Kidney (tissue), 14 donors: ENCODE data around the gene SPINK2. TPM values are rescaled to one million over a fixed set of nuclear protein-coding genes. Genes with fewer than 3 reads are reported as not detected.

Experiments
- DNase-seq, 5 donors: peaks; one replicate each; pipeline ENCODE4 v3.0.0-alpha.2; 2013 to 2020
- FAIRE-seq: peaks from 2 replicates; lab custom pipeline; 2012; peaks lifted over from hg19 to GRCh38; lab: Jason Lieb, UNC
- H3K27ac ChIP-seq, 2 donors: one replicate each; pipeline ENCODE4 v1.7.0; 2013; ENCODE audit warnings: low read depth in 2 of 2, low read length in 2 of 2, inconsistent platforms in 1 of 2
- H3K27me3 ChIP-seq: one replicate; pipeline ENCODE4 v1.7.1; 2013; ENCODE audit warnings: low read length, inconsistent platforms; ENCODE audit not compliant: control insufficient read depth, insufficient read depth
- H3K36me3 ChIP-seq, 3 donors: one replicate each; pipeline versions ENCODE4 v1.7.0 to v1.7.1; 2013; ENCODE audit warnings: low read length in 3 of 3, control low read depth in 1 of 3, inconsistent platforms in 1 of 3; ENCODE audit not compliant: insufficient read depth in 3 of 3, control insufficient read depth in 2 of 3
- H3K4me1 ChIP-seq, 3 donors: one replicate each; pipeline versions ENCODE4 v1.7.0 to v1.7.1; 2013; ENCODE audit warnings: low read length in 3 of 3, inconsistent platforms in 1 of 3, low read depth in 1 of 3; ENCODE audit not compliant: control insufficient read depth in 2 of 3, insufficient read depth in 2 of 3
- H3K4me3 ChIP-seq, 3 donors: one replicate each; pipeline versions ENCODE4 v1.7.0 to v1.8.1; 2013; ENCODE audit warnings: low read length in 3 of 3, control low read depth in 1 of 3, inconsistent platforms in 1 of 3
- H3K9ac ChIP-seq, 3 donors: one replicate each; pipeline versions ENCODE4 v1.7.0 to v1.7.1; 2013; ENCODE audit warnings: low read length in 3 of 3, control low read depth in 1 of 3, inconsistent platforms in 1 of 3
- H3K9me3 ChIP-seq, 3 donors: one replicate each; pipeline versions ENCODE4 v1.7.0 to v1.7.1; 2013; ENCODE audit warnings: low read length in 3 of 3, control low read depth in 1 of 3, inconsistent platforms in 1 of 3; ENCODE audit not compliant: control insufficient read depth in 2 of 3, insufficient read depth in 1 of 3
- CTCF ChIP-seq: IDR thresholded peaks from 3 replicates; pipeline ENCODE4 v1.5.1; 2012; ENCODE audit warnings: mild to moderate bottlenecking, moderate library complexity, borderline replicate concordance; ENCODE audit not compliant: insufficient read depth; ENCODE audit errors: extremely low read depth
- intact Hi-C: fragments of 100-400 bp; cut with DNase I; formaldehyde crosslinking; loops from one replicate; pipeline ENCODE4 v1.11.1; 2022
- polyA plus RNA-seq: library from polyadenylated mRNA; stranded (reverse); fragments of 350-450 nt; fragmentation: Illumina TruSeq; extraction: RNeasy Lipid Tissue Mini Kit (QIAGEN cat#74804); gene quantifications from one replicate; pipeline ENCODE4 v1.2.3, GENCODE V29; 2014; ENCODE audit warnings: low read depth, low replicate concordance; ENCODE audit not compliant: insufficient read depth
- total RNA-seq: library from RNA; stranded (reverse); fragmentation: NEBNext Ultra II Directional; extraction: Animal tissue kit (Norgen Biotek cat#: 25700); gene quantifications from one replicate; pipeline ENCODE4 v1.2.1, GENCODE V29; 2021
- donor health status: control.
- donor health status: control.
- donor health status: control.
- donor health status: control.
- donor health status: control.
- donor health status: DM: yes; HTN: yes; CAD: no.
- donor health status: Normal renal cell carcinoma (clear cell type).

SPINK2 gene
- total and polyA plus RNA-seq, 2 donors from 2014 or later: 1.0 TPM; not detected in 1

DNA sequence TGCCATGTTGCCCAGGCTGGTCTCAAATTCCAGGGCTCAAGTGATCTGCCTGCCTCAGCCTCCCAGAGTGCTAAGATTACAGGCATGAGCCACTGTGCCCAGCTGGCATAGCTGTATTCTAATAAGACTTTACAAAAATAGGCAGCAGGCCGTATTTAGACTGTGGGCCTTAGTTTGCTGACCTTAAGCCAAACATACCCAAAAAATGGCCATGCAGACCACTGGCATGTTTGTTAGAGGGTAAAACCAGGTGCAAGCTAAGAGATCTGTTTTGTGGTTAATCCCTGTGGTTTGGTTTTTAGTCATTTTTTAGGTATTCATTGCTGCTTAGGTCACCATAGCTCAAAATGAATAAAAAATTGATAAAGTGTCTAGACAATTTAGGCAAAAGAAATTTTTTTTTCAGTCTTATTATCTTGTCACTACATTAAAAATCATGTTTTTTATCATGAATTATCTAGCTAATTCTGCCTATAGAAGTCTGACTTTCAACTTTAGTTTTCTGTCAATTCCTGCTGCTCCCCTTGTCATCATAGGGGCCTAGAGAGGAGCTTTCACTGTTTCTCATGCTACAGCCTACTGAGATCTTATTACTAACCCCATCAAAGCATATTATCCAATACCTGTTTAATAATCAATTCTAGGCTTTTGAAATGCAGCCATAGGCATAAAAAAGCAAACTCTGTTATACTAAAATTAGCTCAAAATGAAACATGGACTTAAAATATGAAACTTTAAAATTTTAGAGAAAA lies 7.5 kb upstream of the SPINK2 start:
- H3K4me1 ChIP-seq: no peaks in the 10 kb centered on the region
- H3K27me3 ChIP-seq: no peaks in the 10 kb centered on the region
- H3K36me3 ChIP-seq: no peaks in the 10 kb centered on the region
- H3K9ac ChIP-seq: no peak overlapping the region
- no peak for TF ChIP-seq CTCF
- intact Hi-C loops: no loop called here
- H3K4me3 ChIP-seq: no peak overlapping the region
- no peak for FAIRE-seq
- H3K27ac ChIP-seq: no peak overlapping the region
- DNase-seq: no peak
- no peaks in the 10 kb centered on the region for H3K9me3 ChIP-seq

- TF ChIP-seq CTCF: no peak
- intact Hi-C loops: no loop called here
- H3K9ac ChIP-seq: no peak overlapping the region
- H3K27ac ChIP-seq: no peak overlapping the region
- no peaks in the 10 kb centered on the region for H3K27me3 ChIP-seq
- DNase-seq (no peak), FAIRE-seq (no peak)
- peaks cover 0 to 2% (median 0%) of the 10 kb centered on the region in 3 donors for H3K4me1 ChIP-seq
- H3K36me3 ChIP-seq: no peaks in the 10 kb centered on the region
- H3K4me3 ChIP-seq: no peak overlapping the region
- no peaks in the 10 kb centered on the region for H3K9me3 ChIP-seq
Observed at GRCh38 chr4:56823933-56824600, 2.6 kb upstream of the SPINK2 start.

DNA sequence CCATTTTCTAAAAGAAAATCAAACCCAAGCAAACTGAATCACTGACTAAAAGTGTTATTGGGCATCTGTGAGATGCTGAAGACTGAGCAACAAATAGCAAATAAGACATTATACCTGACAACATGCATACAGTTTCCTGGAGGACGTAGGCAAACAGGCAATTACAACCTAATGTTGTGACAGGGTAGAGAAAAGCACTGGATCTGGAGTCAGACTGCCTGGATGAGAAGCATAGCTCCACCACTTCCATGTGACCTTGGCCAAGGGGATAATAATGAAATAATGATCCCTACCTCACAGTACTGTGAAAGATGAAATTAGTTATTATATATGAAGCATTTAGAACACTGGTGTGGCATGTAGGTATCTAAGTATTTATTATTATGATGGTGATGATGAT lies 2.7 kb downstream of the SPINK2 start:
- no peak overlapping the region for H3K27ac ChIP-seq
- intact Hi-C loops: no loop called here
- no peaks in the 10 kb centered on the region for H3K27me3 ChIP-seq
- DNase-seq (no peak), FAIRE-seq (no peak)
- no peaks in the 10 kb centered on the region for H3K36me3 ChIP-seq
- H3K4me3 ChIP-seq: no peak overlapping the region
- H3K9me3 ChIP-seq: no peaks in the 10 kb centered on the region
- no peak for TF ChIP-seq CTCF
- no peak overlapping the region for H3K9ac ChIP-seq
- peaks cover 0 to 2% (median 0%) of the 10 kb centered on the region in 3 donors for H3K4me1 ChIP-seq
